B cell (primary cell): ENCODE data around the gene TJP3. TPM values are rescaled to one million over a fixed set of nuclear protein-coding genes. Genes with fewer than 3 reads are reported as not detected.

Source experiments
- ATAC-seq: fragments of 200-7000 bp; cut with Tn5 transposase; one replicate; pipeline ENCODE4 v1.10.0; 2021; ENCODE audit warnings: low read depth, mild to moderate bottlenecking, moderate number of reproducible peaks, moderate library complexity
- CTCF ChIA-PET: fragments of 350-600 bp; sonication (Branson Sonifier 250); formaldehyde crosslinking; loops from one replicate; lab custom pipeline; 2021; ENCODE audit warnings: antibody characterized with exemption, inconsistent platforms; lab: Charles Lee
- POLR2A ChIA-PET: fragments of 350-600 bp; sonication (Branson Sonifier 250); formaldehyde crosslinking; loops from one replicate; lab custom pipeline; 2021; ENCODE audit warnings: antibody characterized with exemption; lab: Charles Lee
- DNase-seq: peaks from one replicate; pipeline ENCODE4 v3.0.0; 2013
- H2AFZ ChIP-seq: 2 replicates; pipeline ENCODE4 v1.6.1; 2012; ENCODE audit warnings: mild to moderate bottlenecking, low read depth, low read length; ENCODE audit not compliant: insufficient read depth, poor library complexity, severe bottlenecking
- H3K27ac ChIP-seq, 2 donors: 1 replicate in 1 of 2; 2 replicates in 1 of 2; pipeline ENCODE4 v1.5.1; 2012 to 2013; ENCODE audit warnings: low read length in 2 of 2, mild to moderate bottlenecking in 2 of 2, moderate library complexity in 1 of 2
- H3K27me3 ChIP-seq, 4 experiments: fragments of 200-600 bp in 1 of 4; sonication (generic) in 1 of 4; replicated peaks in 1 of 4; 1 replicate in 2 of 4; 2 replicates in 2 of 4; pipeline versions ENCODE4 v1.6.1 to v1.7.0; 2013 to 2016; ENCODE audit warnings: low read length in 3 of 4, mild to moderate bottlenecking in 2 of 4, mixed read lengths in 1 of 4, moderate library complexity in 1 of 4; ENCODE audit not compliant: insufficient read depth in 4 of 4, control insufficient read depth in 3 of 4; ENCODE audit errors: control extremely low read depth in 1 of 4
- H3K36me3 ChIP-seq, 2 experiments: replicated peaks in 1 of 2; 1 replicate in 1 of 2; 2 replicates in 1 of 2; pipeline versions ENCODE4 v1.6.1 to v1.7.1; 2013; ENCODE audit warnings: low read length in 1 of 2; ENCODE audit not compliant: insufficient read depth in 2 of 2, control insufficient read depth in 1 of 2; ENCODE audit errors: control extremely low read depth in 1 of 2, extremely low read depth in 1 of 2
- H3K4me1 ChIP-seq, 2 donors: fragments of 200-600 bp in 1 of 2; sonication (generic) in 1 of 2; 1 replicate in 1 of 2; 2 replicates in 1 of 2; pipeline versions ENCODE4 v1.5.1 to v1.6.1; 2013 to 2017; ENCODE audit warnings: low read length in 2 of 2; ENCODE audit not compliant: control insufficient read depth in 2 of 2, insufficient read depth in 2 of 2
- H3K4me2 ChIP-seq: replicated peaks from 2 replicates; pipeline ENCODE3; 2012; ENCODE audit warnings: mild to moderate bottlenecking, low read depth, low read length; ENCODE audit not compliant: poor library complexity, severe bottlenecking
- H3K4me3 ChIP-seq, 5 experiments: fragments of 200-600 bp in 1 of 5; sonication (generic) in 1 of 5; 1 replicate in 3 of 5; 2 replicates in 2 of 5; pipeline versions ENCODE4 v1.5.1 to v1.7.0; 2011 to 2016; ENCODE audit warnings: low read length in 4 of 5, mild to moderate bottlenecking in 4 of 5, low read depth in 2 of 5, control low read depth in 1 of 5, moderate library complexity in 1 of 5; ENCODE audit not compliant: insufficient read depth in 1 of 5; ENCODE audit errors: control extremely low read depth in 1 of 5, extremely low read depth in 1 of 5
- H3K79me2 ChIP-seq: fragments of 200-600 bp; sonication (generic); one replicate; pipeline ENCODE4 v1.6.0; 2016; ENCODE audit warnings: low read length; ENCODE audit not compliant: control insufficient read depth, insufficient read depth
- H3K9ac ChIP-seq: fragments of 200-600 bp; sonication (generic); 2 replicates; pipeline ENCODE4 v1.6.1; 2017; ENCODE audit warnings: mild to moderate bottlenecking, low read length, moderate library complexity
- H3K9me3 ChIP-seq, 3 donors: one replicate each; pipeline versions ENCODE4 v1.6.1 to v1.7.1; 2013; ENCODE audit warnings: low read length in 2 of 3; ENCODE audit not compliant: control insufficient read depth in 2 of 3, insufficient read depth in 1 of 3; ENCODE audit errors: control extremely low read depth in 1 of 3
- H4K20me1 ChIP-seq: 2 replicates; pipeline ENCODE4 v1.6.0; 2012; ENCODE audit warnings: mild to moderate bottlenecking, low read length; ENCODE audit not compliant: insufficient read depth, control insufficient read depth, poor library complexity, severe bottlenecking
- H3K27ac Mint-ChIP-seq: one replicate; pipeline ENCODE4 v1.8.0; 2021; ENCODE audit warnings: mixed read lengths
- H3K27me3 Mint-ChIP-seq: one replicate; pipeline ENCODE4 v1.8.0; 2021; ENCODE audit warnings: mixed read lengths
- H3K4me1 Mint-ChIP-seq: one replicate; pipeline ENCODE4 v1.8.0; 2021; ENCODE audit warnings: mixed read lengths
- H3K4me3 Mint-ChIP-seq: one replicate; pipeline ENCODE4 v1.8.0; 2021; ENCODE audit warnings: mixed read lengths
- H3K9me3 Mint-ChIP-seq: one replicate; pipeline ENCODE4 v1.8.0; 2022; ENCODE audit warnings: mixed read lengths; ENCODE audit not compliant: insufficient read depth
- CTCF ChIP-seq: fragments of 200-600 bp; IDR thresholded peaks from one replicate; pipeline ENCODE4 v1.8.0; 2022; ENCODE audit warnings: antibody characterized with exemption, mild to moderate bottlenecking
- EZH2 ChIP-seq: IDR thresholded peaks from 2 replicates; pipeline ENCODE4 v1.6.1; 2012; ENCODE audit warnings: borderline replicate concordance, low read depth, mild to moderate bottlenecking, moderate library complexity, low read length; ENCODE audit not compliant: insufficient read depth, poor library complexity, severe bottlenecking
- WGBS: methylation state at CpG from one replicate; pipeline ENCODE4 v1.1.5; 2013; ENCODE audit warnings: missing lambda C conversion rate; ENCODE audit not compliant: insufficient coverage; 5-methylcytosine and 5-hydroxymethylcytosine counted together
- intact Hi-C: fragments of 100-400 bp; cut with micrococcal nuclease; formaldehyde crosslinking; loops from one replicate; pipeline ENCODE4 v1.10.0; 2022
- polyA plus RNA-seq: library from polyadenylated mRNA; depleted of rRNA; stranded (reverse); fragments of >200 nt; gene quantifications from 2 replicates; pipeline ENCODE4 v1.2.3, GENCODE V29; 2012
- total RNA-seq, 2 donors: library from RNA; stranded (reverse); fragments of 120-200 nt in 1 of 2; gene quantifications; 1 replicate in 1 of 2; 2 replicates in 1 of 2; pipeline versions ENCODE4 v1.2.3 to v1.2.4, GENCODE V29; 2013 to 2022

TJP3 gene
- total and polyA plus RNA-seq, 2 donors (not counting 1 experiment from before 2014, with no cell fraction given) = 2.1 to 2.9 TPM

GRCh38 chr19:3694361-3695123 lies 13.6 kb upstream of the TJP3 start:
- ATAC-seq = no peak
- intact Hi-C loops = no loop called here
- DNase-seq = no peak
- H4K20me1 ChIP-seq = peaks cover 84% of the 10 kb centered on the region
- POLR2A ChIA-PET = no interaction called here
- no peak overlapping the region for H3K4me2 ChIP-seq
- H3K27me3 Mint-ChIP-seq = no peaks in the 10 kb centered on the region
- no peak overlapping the region for H3K9ac ChIP-seq
- H3K27me3 ChIP-seq = no peaks in the 10 kb centered on the region
- H3K4me3 Mint-ChIP-seq = no peak overlapping the region
- peaks cover 16 to 18% of the 10 kb centered on the region in 2 donors for H3K4me1 ChIP-seq
- CTCF ChIA-PET = interaction anchor here (0.9 to 3.9 kb wide), 2 partner anchors 13 to 28 kb away, joined by 3 to 17 read pairs; no protein-coding TSS in a partner anchor
- no peak overlapping the region for H3K27ac Mint-ChIP-seq
- H3K9me3 ChIP-seq = peaks cover 0 to 9% (median 0%) of the 10 kb centered on the region in 3 donors
- H3K9me3 Mint-ChIP-seq = no peaks in the 10 kb centered on the region
- H3K79me2 ChIP-seq = peaks cover 88% of the 10 kb centered on the region
- no peak overlapping the region for H3K27ac ChIP-seq
- no peak overlapping the region for H2AFZ ChIP-seq
- no peaks in the 10 kb centered on the region for H3K36me3 ChIP-seq
- no peak for TF ChIP-seq EZH2
- no peak for TF ChIP-seq CTCF
- H3K4me1 Mint-ChIP-seq = peaks cover 42% of the 10 kb centered on the region
- WGBS = 96% methylated on average over 42 of the region's 42 CpGs
- H3K4me3 ChIP-seq = no peak overlapping the region

GRCh38 chr19:3695124-3695733 lies 13.0 kb upstream of the TJP3 start:
- H3K27ac ChIP-seq = no peak overlapping the region
- H3K4me1 ChIP-seq = peaks cover 16 to 19% of the 10 kb centered on the region in 2 donors
- no peak overlapping the region for H3K9ac ChIP-seq
- Mint-ChIP-seq H3K4me1 (peaks cover 39% of the 10 kb centered on the region), H3K27me3 (no peaks in the 10 kb centered on the region), H3K4me3 (no peak overlapping the region), H3K27ac (no peak overlapping the region), H3K9me3 (no peaks in the 10 kb centered on the region)
- no peak for ATAC-seq
- ChIA-PET POLR2A (no interaction called here), CTCF (interaction anchor here (0.9 to 3.9 kb wide), 2 partner anchors 14 to 29 kb away, joined by 3 to 17 read pairs; no protein-coding TSS in a partner anchor)
- intact Hi-C loops = no loop called here
- H3K4me2 ChIP-seq = no peak overlapping the region
- no peak for DNase-seq
- peaks cover 88% of the 10 kb centered on the region for H4K20me1 ChIP-seq
- no peaks in the 10 kb centered on the region for H3K36me3 ChIP-seq
- no peak overlapping the region for H3K4me3 ChIP-seq
- no peaks in the 10 kb centered on the region for H3K27me3 ChIP-seq
- H2AFZ ChIP-seq = no peak overlapping the region
- peaks cover 92% of the 10 kb centered on the region for H3K79me2 ChIP-seq
- peaks cover 0 to 9% (median 0%) of the 10 kb centered on the region in 3 donors for H3K9me3 ChIP-seq
- WGBS = 95% methylated on average over 23 of the region's 25 CpGs
- no peak for TF ChIP-seq EZH2
- no peak for TF ChIP-seq CTCF
